Activated CD8-positive, alpha-beta memory T cell treated with anti-CD3 and anti-CD28 coated beads, Interleukin-2, amount 50 U/mL, for 24 hours (primary cell): Measurements from ENCODE around the gene TMEM163.

Source experiments
- DNase-seq: peaks from one replicate; pipeline ENCODE4 v3.0.0-alpha.2; 2020; ENCODE audit errors: extremely low read depth

TMEM163 gene

DNA sequence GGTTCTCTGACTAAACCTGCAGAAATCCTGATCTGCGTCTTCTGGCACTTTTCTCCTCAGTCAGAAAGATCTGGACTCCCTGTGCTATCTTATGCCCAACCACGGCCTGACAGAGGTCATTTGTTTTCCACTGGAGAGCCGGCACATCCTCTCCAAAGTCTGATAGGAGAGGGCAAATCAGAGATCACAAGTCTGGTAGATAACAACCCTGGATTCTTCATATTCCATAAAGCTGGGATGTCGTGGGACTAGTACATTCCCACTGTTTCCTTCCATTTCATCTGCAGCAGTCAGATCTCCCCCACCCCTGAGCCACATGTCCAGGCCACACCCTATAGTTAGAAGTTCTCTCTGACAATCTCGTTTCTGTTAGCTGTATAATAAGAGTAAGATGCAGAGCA lies 308.0 kb downstream of the TMEM163 start:
- no peak for DNase-seq

DNA sequence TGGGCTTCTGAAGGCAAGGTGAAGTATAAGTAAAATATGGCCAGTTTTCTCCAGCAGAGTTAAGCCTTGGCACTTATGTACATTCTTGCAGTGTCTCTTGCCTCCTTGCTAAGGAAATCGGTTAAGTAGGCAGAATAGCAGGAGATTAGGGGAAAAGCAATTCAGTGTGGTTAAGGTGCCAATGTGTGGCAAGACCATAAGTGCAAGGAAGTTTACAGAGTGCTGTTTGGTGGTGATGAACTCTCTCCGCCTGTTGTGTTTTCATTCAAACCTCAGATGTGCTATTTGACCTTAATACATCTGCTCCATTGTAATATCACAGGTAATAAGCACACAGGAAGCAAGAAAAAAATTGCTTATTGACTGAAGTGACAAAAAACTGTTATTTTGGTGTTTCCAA lies 308.8 kb downstream of the TMEM163 start:
- DNase-seq = no peak

DNA sequence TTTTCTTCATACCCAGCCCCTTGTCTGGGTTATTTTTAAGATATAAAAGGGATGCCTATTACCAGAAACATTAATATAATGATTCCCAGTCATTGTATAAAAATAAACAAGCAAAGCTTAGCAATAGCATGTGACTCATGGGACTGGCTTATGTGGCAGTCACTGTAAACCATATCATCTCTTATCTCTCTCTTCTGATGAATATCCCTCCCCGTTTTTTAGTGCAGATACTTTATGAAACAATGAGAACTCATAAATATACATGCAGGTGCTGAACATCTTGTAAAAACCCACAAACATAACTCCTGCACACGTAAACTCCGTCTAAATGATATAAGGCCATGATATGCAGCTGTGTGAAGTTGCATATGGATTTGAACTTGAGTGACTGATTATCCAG lies 310.0 kb downstream of the TMEM163 start:
- no peak for DNase-seq

DNA sequence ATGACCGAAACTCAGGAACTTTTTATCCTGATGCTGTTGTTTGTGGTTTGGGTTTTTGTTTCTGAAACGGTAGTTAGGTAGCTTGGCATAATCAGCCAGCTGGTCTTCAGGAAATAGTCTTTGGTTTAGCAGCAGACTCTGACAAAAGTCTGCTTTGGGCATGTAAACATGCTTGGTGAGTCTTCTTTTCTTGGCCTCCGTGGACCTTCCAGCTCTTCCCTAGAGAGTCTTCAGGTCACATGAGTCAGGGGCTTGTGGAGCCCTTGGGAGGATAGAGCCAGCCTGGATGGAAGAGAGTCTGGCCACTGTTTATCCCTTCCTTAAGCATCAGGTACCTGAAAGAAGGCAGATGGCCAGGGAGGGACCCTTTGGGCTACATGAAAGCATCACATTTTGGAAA lies 310.4 kb downstream of the TMEM163 start:
- no peak for DNase-seq

DNA sequence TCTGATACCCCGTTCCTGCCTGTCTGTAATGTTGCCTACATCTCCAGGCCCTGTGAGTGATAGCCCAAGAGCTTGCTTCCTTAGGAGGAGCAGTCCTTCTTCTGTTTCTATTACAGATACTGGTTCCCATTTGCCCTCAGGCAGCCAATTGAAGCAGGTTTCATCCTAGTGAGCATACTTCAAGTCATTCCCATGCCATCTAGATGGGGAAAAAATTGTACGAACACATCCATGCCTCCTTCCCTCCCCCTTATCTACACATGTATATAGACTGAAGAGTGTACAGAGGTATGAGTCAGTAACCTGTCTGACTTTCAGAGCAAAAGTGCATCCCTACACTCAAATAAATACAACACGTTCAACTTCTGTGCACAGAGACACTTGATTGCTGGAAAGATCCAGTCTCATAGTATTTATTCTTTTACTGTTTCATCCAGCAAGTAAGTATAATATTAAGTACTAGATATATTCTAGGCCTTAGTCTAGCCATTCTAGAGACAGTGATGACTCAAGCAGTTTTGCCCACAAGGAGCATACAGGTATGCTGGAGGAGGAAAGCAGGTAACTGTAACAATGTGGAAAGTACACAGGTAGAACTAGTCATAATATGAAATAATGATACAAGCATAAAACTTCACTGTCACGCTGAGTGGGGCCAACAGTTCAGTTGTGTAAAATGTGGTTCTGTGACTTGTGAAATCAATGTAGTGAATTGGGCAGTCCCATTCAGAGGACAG lies 311.5 kb downstream of the TMEM163 start:
- DNase-seq = no peak

DNA sequence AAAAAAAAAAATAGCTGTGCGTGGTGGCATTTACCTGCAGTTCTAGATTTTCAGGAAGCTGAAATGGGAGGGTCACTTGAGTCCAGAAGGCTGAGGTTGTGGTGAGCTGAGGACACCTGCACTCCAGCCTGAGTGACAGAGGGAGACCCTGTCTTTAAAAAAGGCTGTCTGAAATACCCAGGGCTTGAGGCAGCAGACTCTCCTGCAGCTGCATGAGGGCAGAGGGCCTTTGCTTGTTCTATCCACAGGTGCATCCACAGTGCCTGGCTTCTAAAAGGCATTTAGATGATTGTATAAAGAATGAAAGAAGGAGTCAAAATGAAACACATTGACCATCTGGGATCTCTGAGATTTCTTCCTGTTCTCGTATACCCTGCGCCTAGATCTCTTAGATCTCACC lies 312.1 kb downstream of the TMEM163 start:
- no peak for DNase-seq

DNA sequence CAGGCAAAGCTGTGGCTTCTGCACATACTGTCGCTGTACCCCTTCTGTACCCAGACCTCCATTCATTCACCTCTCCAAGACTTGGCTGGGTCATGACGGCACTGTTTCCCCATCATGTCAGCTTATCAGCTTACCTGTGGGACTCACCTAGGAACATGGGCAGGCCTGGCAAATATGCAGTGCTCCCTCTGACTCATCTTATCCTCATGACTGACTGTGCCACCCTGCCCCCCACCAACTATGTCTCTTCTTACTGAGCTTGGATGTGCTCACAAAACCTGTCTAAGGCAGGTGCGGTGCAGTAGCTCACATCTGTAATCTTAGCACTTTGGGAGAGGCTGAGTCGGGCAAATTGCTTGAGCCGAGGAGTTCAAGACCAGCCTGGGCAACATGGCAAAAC lies 312.5 kb downstream of the TMEM163 start:
- DNase-seq = no peak
